ENCODE measurements around the gene GZMM. TPM values are rescaled to one million over a fixed set of nuclear protein-coding genes. Genes with fewer than 3 reads are reported as not detected.

The GZMM gene
- total RNA-seq, 1 donor from 2014 or later, result not detected

DNA sequence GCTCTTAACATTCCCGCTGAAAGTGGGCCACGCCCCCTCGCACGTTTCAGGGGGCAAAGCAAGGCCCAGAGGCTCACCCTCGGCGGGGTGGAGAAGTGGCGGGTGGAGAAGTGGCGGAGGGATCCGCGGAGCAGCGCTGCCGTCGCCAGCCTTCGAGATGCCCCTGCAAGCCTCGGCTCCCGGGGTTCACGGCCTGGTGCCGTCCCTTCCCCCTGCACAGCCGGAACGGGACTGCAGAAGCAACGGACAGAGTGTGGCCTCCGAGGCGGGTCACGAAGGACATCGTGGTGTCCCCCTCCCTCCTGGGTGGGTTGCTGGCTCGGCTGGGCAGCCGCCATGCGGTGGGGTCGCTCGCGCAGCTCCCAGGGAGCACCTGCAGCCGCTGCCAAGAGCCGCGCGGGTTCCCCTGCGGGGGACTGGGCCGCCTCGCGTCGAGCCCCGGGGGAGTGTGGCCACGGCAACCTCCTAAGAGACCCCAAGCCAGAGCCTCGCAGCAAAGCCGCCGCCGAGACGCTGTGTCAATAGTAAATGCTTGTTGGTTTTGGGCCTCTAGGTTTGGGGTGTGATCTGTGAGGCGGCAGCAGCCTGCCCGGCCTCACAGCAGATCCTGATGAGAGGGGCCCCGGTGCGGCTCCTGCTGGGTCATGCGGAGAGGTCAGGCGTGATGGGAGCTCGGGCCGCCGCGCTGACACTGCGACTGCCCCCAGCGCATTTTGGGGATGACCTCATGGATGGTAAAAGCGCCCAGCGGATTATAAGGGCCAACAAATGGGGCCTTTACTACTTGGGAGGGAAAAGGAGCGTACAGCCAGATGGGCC is 31.1 kb upstream of the GZMM start:
- Mint-ChIP-seq H3K4me3 (ENCODE audit: unreplicated experiment) (no peak overlapping the region), H3K27me3 (ENCODE audit: unreplicated experiment) (no peaks in the 10 kb centered on the region), H3K4me1 (ENCODE audit: unreplicated experiment) (peaks cover 27% of the 10 kb centered on the region), H3K9me3 (ENCODE audit: unreplicated experiment) (no peaks in the 10 kb centered on the region), H3K27ac (ENCODE audit: unreplicated experiment) (no peak overlapping the region), H3K36me3 (ENCODE audit: unreplicated experiment) (peaks cover 4% of the 10 kb centered on the region)
- DNase-seq (ENCODE audit: extremely low spot score, unreplicated experiment), result no peak
- TF ChIP-seq, protein P1, sequence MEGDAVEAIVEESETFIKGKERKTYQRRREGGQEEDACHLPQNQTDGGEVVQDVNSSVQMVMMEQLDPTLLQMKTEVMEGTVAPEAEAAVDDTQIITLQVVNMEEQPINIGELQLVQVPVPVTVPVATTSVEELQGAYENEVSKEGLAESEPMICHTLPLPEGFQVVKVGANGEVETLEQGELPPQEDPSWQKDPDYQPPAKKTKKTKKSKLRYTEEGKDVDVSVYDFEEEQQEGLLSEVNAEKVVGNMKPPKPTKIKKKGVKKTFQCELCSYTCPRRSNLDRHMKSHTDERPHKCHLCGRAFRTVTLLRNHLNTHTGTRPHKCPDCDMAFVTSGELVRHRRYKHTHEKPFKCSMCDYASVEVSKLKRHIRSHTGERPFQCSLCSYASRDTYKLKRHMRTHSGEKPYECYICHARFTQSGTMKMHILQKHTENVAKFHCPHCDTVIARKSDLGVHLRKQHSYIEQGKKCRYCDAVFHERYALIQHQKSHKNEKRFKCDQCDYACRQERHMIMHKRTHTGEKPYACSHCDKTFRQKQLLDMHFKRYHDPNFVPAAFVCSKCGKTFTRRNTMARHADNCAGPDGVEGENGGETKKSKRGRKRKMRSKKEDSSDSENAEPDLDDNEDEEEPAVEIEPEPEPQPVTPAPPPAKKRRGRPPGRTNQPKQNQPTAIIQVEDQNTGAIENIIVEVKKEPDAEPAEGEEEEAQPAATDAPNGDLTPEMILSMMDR (IDR thresholded peaks at IDR 0.05), result no peak

DNA sequence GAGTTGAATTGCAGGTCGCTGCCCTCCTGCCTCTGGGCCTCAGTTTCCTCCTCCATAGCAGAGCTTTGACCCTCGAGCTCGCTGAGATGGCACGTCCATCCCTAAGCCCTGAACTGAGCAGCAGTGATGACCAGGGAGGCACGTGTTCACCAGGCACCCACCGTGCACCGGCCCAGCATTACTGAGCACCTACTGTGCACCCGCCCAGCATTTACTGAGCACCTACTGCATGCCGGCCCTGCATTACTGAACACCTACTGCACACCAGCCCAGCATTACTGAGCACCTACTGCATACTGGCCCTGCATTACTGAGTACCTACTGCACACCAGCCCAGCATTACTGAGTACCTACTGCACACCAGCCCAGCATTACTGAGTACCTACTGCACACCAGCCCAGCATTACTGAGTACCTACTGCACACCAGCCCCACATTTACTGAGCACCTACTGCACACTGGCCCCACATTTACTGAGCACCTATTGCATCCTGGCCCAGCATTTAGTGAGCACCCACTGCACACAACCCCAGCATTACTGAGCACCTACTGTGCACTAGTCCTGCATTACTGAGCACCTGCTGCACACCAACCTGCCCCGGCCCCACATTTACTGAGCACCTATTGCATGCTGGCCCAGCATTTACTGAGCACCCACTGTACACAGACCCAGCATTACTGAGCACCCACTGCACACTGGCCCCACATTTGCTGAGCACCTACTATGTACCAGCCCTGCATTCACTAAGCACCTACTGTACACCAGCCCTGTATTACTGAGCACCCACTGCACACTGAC is 30.3 kb upstream of the GZMM start:
- Mint-ChIP-seq H3K27me3 (ENCODE audit: unreplicated experiment) (no peaks in the 10 kb centered on the region), H3K27ac (ENCODE audit: unreplicated experiment) (no peak overlapping the region), H3K4me1 (ENCODE audit: unreplicated experiment) (peaks cover 19% of the 10 kb centered on the region), H3K36me3 (ENCODE audit: unreplicated experiment) (peaks cover 4% of the 10 kb centered on the region), H3K9me3 (ENCODE audit: unreplicated experiment) (no peaks in the 10 kb centered on the region), H3K4me3 (ENCODE audit: unreplicated experiment) (no peak overlapping the region)
- DNase-seq (ENCODE audit: extremely low spot score, unreplicated experiment), result no peak
- TF ChIP-seq, protein P1 (IDR thresholded peaks at IDR 0.05), result no peak

DNA sequence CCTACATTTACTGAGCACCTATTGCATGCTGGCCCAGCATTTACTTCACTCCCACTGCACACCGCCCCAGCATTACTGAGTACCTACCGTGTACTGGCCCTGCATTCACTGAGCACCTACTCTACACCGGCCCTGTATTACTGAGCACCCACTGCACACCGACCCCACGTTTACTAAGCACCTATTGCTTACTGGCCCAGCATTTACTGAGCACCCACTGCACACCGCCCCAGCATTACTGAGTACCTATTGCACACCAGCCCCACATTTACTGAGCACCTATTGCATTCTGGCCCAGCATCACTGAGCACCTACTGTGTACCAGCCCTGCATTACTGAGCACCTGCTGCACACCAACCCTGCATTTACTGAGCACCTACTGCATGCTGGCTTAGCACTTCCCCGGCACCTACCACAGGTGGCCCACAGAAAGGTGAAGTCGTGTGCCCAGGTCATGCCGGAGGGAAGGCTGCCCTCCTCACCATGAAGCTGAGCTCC is 29.6 kb upstream of the GZMM start:
- Mint-ChIP-seq H3K4me3 (ENCODE audit: unreplicated experiment) (no peak overlapping the region), H3K9me3 (ENCODE audit: unreplicated experiment) (no peaks in the 10 kb centered on the region), H3K27me3 (ENCODE audit: unreplicated experiment) (no peaks in the 10 kb centered on the region), H3K36me3 (ENCODE audit: unreplicated experiment) (no peaks in the 10 kb centered on the region), H3K27ac (ENCODE audit: unreplicated experiment) (no peak overlapping the region), H3K4me1 (ENCODE audit: unreplicated experiment) (peaks cover 15% of the 10 kb centered on the region)
- no peak for DNase-seq (ENCODE audit: extremely low spot score, unreplicated experiment)
- TF ChIP-seq, protein P1 (IDR thresholded peaks at IDR 0.05), result no peak

DNA sequence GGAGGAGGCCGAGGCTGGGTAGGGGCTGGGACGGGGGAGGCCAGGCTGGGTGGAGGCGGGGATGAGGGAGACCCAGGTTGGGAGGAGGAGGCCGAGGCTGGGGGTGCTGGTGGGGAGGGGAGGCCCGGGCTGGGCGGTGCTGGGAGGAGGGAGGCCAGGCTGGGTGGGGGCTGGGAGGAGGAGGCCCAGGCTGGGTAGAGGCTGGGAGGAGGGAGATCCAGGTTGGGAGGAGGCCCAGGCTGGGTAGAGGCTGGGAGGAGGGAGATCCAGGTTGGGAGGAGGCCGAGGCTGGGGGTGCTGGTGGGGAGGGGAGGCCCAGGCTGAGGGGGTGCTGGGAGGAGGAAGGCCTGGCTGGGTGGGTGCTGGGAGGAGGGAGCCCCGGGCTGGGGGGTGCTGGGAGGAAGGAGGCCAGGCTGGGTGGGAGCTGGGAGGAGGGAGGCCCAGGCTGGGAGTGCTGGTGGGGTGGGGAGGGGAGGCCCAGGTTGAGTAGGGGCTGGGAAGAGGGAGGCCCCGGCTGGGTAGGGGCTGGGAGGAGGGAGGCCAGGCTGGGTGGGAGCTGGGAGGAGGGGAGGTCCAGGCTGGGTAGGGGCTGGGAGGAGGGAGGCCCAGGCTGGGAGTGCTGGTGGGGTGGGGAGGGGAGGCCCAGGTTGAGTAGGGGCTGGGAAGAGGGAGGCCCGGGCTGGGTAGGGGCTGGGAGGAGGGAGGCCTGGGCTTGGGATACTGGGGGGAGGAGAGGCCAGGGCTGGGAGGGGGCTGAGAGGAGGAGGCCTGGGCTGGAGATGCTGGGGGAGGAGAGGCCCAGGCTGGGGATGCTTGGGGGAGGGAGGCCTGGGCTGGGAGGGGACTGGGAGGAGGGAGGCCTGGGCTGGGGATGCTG is 25.9 kb upstream of the GZMM start:
- no peaks in the 10 kb centered on the region for H3K9me3 Mint-ChIP-seq (ENCODE audit: unreplicated experiment)
- H3K4me3 Mint-ChIP-seq (ENCODE audit: unreplicated experiment), result no peak overlapping the region
- DNase-seq (ENCODE audit: extremely low spot score, unreplicated experiment), result no peak
- peaks cover 4% of the 10 kb centered on the region for H3K4me1 Mint-ChIP-seq (ENCODE audit: unreplicated experiment)
- TF ChIP-seq, protein P1 (IDR thresholded peaks at IDR 0.05), result no peak
- H3K36me3 Mint-ChIP-seq (ENCODE audit: unreplicated experiment), result no peaks in the 10 kb centered on the region
- H3K27me3 Mint-ChIP-seq (ENCODE audit: unreplicated experiment), result no peaks in the 10 kb centered on the region
- H3K27ac Mint-ChIP-seq (ENCODE audit: unreplicated experiment), result no peak overlapping the region
